GM12892 (cell line): ENCODE results near the gene GPC2.

Source experiments
- POLR2A ChIP-seq: IDR thresholded peaks from 2 replicates; pipeline ENCODE4 v1.6.1; 2011; ENCODE audit warnings: low read depth, low read length, control low read depth
- POLR2AphosphoS5 ChIP-seq: IDR thresholded peaks from 2 replicates; pipeline ENCODE4 v1.6.1; 2011; ENCODE audit warnings: low read depth, low read length, control low read depth
- TAF1 ChIP-seq: IDR thresholded peaks from 2 replicates; pipeline ENCODE4 v1.6.1; 2011; ENCODE audit warnings: low read depth, mild to moderate bottlenecking, control low read depth, low read length, borderline replicate concordance

- TF ChIP-seq POLR2A = no peak
- no peak for TF ChIP-seq TAF1
- TF ChIP-seq POLR2AphosphoS5 = no peak
Measured at GRCh38 chr7:100173806-100174495, 3.2 kb downstream of the GPC2 start.
